HEK293 (cell line): ENCODE measurements around the gene PLPP1.
A peak's percentile ranks its signal among the peaks of the same experiment; 100 is the strongest.

Experiments used
- CTCF ChIA-PET: fragments of 350-600 bp; formaldehyde crosslinking; extraction: SDS; loops from one replicate; lab custom pipeline; 2021; ENCODE audit warnings: antibody characterized with exemption; lab: Yijun Ruan, JAX
- POLR2A ChIA-PET: fragments of 300-600 bp; formaldehyde crosslinking; extraction: SDS; loops from one replicate; lab custom pipeline; 2020; ENCODE audit warnings: antibody characterized with exemption, inconsistent platforms; lab: Yijun Ruan, JAX
- H3K27ac ChIP-seq: fragments of 200-500 bp; sonication (Bioruptor generic); 2 replicates; pipeline ENCODE4 v1.5.1; 2014; ENCODE audit warnings: low read depth, low read length, control low read depth, inconsistent platforms; ENCODE audit errors: extremely low read depth
- H3K36me3 ChIP-seq, 2 experiments: fragments of 200-500 bp in 1 of 2; sonication (Bioruptor generic) in 1 of 2; 1 replicate in 1 of 2; 2 replicates in 1 of 2; pipeline ENCODE4 v1.5.1; 2014 to 2017; ENCODE audit warnings: inconsistent platforms in 2 of 2, low read length in 2 of 2; ENCODE audit not compliant: control insufficient read depth in 2 of 2, insufficient read depth in 1 of 2
- H3K4me1 ChIP-seq: fragments of 200-500 bp; sonication (Bioruptor generic); 2 replicates; pipeline ENCODE4 v1.5.1; 2014; ENCODE audit warnings: mild to moderate bottlenecking, low read length, inconsistent platforms; ENCODE audit not compliant: control insufficient read depth, insufficient read depth
- H3K4me3 ChIP-seq: 2 replicates; pipeline ENCODE4 v1.5.1; 2011; ENCODE audit warnings: low read depth, mild to moderate bottlenecking, control low read depth, low read length, moderate library complexity
- H3K9me3 ChIP-seq: fragments of 200-500 bp; sonication (Bioruptor generic); 2 replicates; pipeline ENCODE4 v1.5.1; 2014; ENCODE audit warnings: low read depth, low read length, inconsistent platforms; ENCODE audit not compliant: control insufficient read depth, insufficient read depth
- BCL11A ChIP-seq: fragments of 450-650 bp; formaldehyde crosslinking; IDR thresholded peaks from 2 replicates; pipeline ENCODE4 v1.5.1; 2016; ENCODE audit warnings: low read depth, missing biosample characterization, missing genetic modification characterization
- KLF17 ChIP-seq: fragments of 450-650 bp; formaldehyde crosslinking; IDR thresholded peaks from 2 replicates; pipeline ENCODE4 v1.5.1; 2016; ENCODE audit warnings: missing biosample characterization, missing genetic modification characterization
- MZF1 ChIP-seq: fragments of 450-650 bp; formaldehyde crosslinking; IDR thresholded peaks from 2 replicates; pipeline ENCODE4 v1.5.1; 2017; ENCODE audit warnings: missing biosample characterization, missing genetic modification characterization, borderline replicate concordance
- PRDM1 ChIP-seq: fragments of 450-650 bp; formaldehyde crosslinking; IDR thresholded peaks from 2 replicates; pipeline ENCODE4; 2016; ENCODE audit warnings: missing biosample characterization, missing genetic modification characterization
- TRIM28 ChIP-seq: IDR thresholded peaks from 2 replicates; pipeline ENCODE4 v1.6.1; 2011; ENCODE audit warnings: low read length, control low read depth, borderline replicate concordance
- ZNF202 ChIP-seq: fragments of 450-650 bp; formaldehyde crosslinking; IDR thresholded peaks from 2 replicates; pipeline ENCODE4 v1.5.1; 2016; ENCODE audit warnings: missing biosample characterization, missing genetic modification characterization, borderline replicate concordance
- ZNF335 ChIP-seq: fragments of 450-650 bp; formaldehyde crosslinking; conservative IDR thresholded peaks from 2 replicates; pipeline ENCODE4 v1.5.1; 2016; ENCODE audit warnings: missing biosample characterization, missing genetic modification characterization
- ZNF391 ChIP-seq: fragments of 450-650 bp; formaldehyde crosslinking; IDR thresholded peaks from 2 replicates; pipeline ENCODE4 v1.5.1; 2016; ENCODE audit warnings: low read depth, missing biosample characterization, missing genetic modification characterization, borderline replicate concordance
- ZNF585B ChIP-seq: fragments of 450-650 bp; formaldehyde crosslinking; IDR thresholded peaks from 2 replicates; pipeline ENCODE4 v1.5.1; 2016; ENCODE audit warnings: missing biosample characterization, missing genetic modification characterization
- ZNF600 ChIP-seq: fragments of 450-650 bp; formaldehyde crosslinking; IDR thresholded peaks from 2 replicates; pipeline ENCODE4 v1.5.1; 2016; ENCODE audit warnings: missing biosample characterization, missing genetic modification characterization
- ZNF677 ChIP-seq: fragments of 450-650 bp; IDR thresholded peaks from 2 replicates; pipeline ENCODE4 v1.5.0; 2018; ENCODE audit warnings: missing biosample characterization, mild to moderate bottlenecking, missing genetic modification characterization, moderate library complexity
- ZNF704 ChIP-seq: fragments of 450-650 bp; formaldehyde crosslinking; IDR thresholded peaks from 2 replicates; pipeline ENCODE4 v1.5.1; 2016; ENCODE audit warnings: missing biosample characterization, missing genetic modification characterization
- TF ChIP-seq, protein P1 (sequence below): fragments of 450-650 bp; formaldehyde crosslinking; IDR thresholded peaks from 2 replicates; pipeline ENCODE4 v1.5.1; 2016; ENCODE audit warnings: missing biosample characterization, missing genetic modification characterization, borderline replicate concordance
- TF ChIP-seq, protein P2 (sequence below): fragments of 450-650 bp; formaldehyde crosslinking; IDR thresholded peaks from 2 replicates; pipeline ENCODE4 v1.5.1; 2016; ENCODE audit warnings: missing biosample characterization, missing genetic modification characterization
- TF ChIP-seq, protein P3 (sequence below): fragments of 450-650 bp; formaldehyde crosslinking; IDR thresholded peaks from 2 replicates; pipeline ENCODE4 v1.5.1; 2017; ENCODE audit warnings: missing biosample characterization, missing genetic modification characterization

PLPP1 gene

GRCh38 chr5:55535199-55535905, 588 bp upstream of the PLPP1 start (continued):
- TF ChIP-seq ZNF585B (tag by site-specific recombination), result no peak
- no peak for TF ChIP-seq BCL11A (tag by site-specific recombination)
- TF ChIP-seq MZF1 (tag by site-specific recombination), result peak; percentile 72

- Histone ChIP-seq H3K27ac (peak overlapping the region; percentile 84; the same call in 1 of the 2 replicates), H3K36me3 (no peaks in the 10 kb centered on the region), H3K9me3 (no peaks in the 10 kb centered on the region), H3K4me3 (peak overlapping the region; percentile 84), H3K4me1 (peaks cover 9% of the 10 kb centered on the region; the same call in 1 of the 2 replicates)
- TF ChIP-seq ZNF335 (tag by site-specific recombination), result peak; percentile 74
- peak; percentile 7; the same call in 1 of the 2 replicates for TF ChIP-seq ZNF600 (tag by site-specific recombination)
- TF ChIP-seq ZNF677 (tag by site-specific recombination), result peak; percentile 25; the same call in 1 of the 2 replicates
- TF ChIP-seq PRDM1 (tag by site-specific recombination), result 0 out of 2 replicates have a peak, but pooled peaks have one; percentile 41
- TF ChIP-seq, protein P1, sequence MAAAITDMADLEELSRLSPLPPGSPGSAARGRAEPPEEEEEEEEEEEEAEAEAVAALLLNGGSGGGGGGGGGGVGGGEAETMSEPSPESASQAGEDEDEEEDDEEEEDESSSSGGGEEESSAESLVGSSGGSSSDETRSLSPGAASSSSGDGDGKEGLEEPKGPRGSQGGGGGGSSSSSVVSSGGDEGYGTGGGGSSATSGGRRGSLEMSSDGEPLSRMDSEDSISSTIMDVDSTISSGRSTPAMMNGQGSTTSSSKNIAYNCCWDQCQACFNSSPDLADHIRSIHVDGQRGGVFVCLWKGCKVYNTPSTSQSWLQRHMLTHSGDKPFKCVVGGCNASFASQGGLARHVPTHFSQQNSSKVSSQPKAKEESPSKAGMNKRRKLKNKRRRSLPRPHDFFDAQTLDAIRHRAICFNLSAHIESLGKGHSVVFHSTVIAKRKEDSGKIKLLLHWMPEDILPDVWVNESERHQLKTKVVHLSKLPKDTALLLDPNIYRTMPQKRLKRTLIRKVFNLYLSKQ (tag by site-specific recombination), result no peak
- TF ChIP-seq ZNF704 (tag by site-specific recombination), result no peak
- CTCF ChIA-PET, result interaction anchor here (0.5 to 0.9 kb wide), 3 partner anchors 45 to 164 kb away, joined by 3 to 4 read pairs (median 3); no protein-coding TSS in a partner anchor
- POLR2A ChIA-PET, result interaction anchor here (0.9 kb wide), 3 partner anchors 63 to 226 kb away, joined by 3 read pairs; partner anchors contain the start of genes DHX29 and MTREX
Observed at GRCh38 chr5:55533521-55534435, 986 bp downstream of the PLPP1 start.

DNA sequence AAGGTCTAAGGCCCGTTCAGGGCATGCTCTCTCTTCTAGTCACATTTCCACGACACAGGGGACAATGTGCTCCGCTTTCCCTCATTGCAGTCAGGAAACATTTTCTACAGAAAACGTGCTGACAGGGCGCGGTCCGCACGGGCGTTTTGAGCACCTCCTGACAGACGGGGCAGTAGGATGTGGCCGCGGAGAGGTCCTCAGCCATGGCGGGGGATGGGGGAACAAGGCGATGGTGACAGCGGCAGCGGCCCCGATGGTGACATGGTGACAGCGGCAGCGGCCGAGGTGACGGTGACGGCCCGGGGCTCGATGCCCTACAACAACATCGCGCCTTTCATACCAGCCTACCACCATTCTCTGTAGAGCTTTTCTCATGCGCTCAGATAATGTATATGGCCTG, 4.1 kb downstream of the PLPP1 start:
- Histone ChIP-seq H3K36me3 (no peaks in the 10 kb centered on the region), H3K4me1 (peaks cover 4% of the 10 kb centered on the region; the same call in 1 of the 2 replicates), H3K27ac (no peak overlapping the region), H3K9me3 (no peaks in the 10 kb centered on the region), H3K4me3 (no peak overlapping the region)
- POLR2A ChIA-PET, result no interaction called here
- CTCF ChIA-PET, result no interaction called here
- TF ChIP-seq ZNF202 (tag by site-specific recombination) (peak; percentile 94), ZNF391 (tag by site-specific recombination) (no peak)

DNA sequence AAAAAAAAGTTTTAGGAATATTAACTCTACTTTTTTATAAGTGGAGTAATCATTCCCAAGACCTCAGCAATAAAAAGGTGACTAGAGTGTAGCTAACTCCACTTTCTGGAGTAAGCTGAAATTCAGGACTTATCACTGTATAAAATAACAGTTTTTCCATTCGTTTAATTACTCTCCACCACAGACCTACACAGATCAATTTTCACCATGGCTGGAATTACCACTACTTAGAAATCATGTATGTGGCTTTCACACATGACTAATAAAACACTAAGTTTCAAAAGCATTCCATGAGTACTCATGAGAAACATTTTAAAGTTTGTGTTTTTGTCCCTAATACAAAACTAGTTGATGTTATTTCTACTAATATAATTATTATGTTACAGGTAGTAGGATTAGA, 9.9 kb downstream of the PLPP1 start:
- Histone ChIP-seq H3K27ac (no peak overlapping the region), H3K4me3 (no peak overlapping the region), H3K9me3 (no peaks in the 10 kb centered on the region), H3K36me3 (no peaks in the 10 kb centered on the region), H3K4me1 (no peaks in the 10 kb centered on the region)
- ChIA-PET POLR2A (no interaction called here), CTCF (no interaction called here)
- TF ChIP-seq TRIM28 (no peak), KLF17 (tag by site-specific recombination) (no peak)
- TF ChIP-seq, protein P2, sequence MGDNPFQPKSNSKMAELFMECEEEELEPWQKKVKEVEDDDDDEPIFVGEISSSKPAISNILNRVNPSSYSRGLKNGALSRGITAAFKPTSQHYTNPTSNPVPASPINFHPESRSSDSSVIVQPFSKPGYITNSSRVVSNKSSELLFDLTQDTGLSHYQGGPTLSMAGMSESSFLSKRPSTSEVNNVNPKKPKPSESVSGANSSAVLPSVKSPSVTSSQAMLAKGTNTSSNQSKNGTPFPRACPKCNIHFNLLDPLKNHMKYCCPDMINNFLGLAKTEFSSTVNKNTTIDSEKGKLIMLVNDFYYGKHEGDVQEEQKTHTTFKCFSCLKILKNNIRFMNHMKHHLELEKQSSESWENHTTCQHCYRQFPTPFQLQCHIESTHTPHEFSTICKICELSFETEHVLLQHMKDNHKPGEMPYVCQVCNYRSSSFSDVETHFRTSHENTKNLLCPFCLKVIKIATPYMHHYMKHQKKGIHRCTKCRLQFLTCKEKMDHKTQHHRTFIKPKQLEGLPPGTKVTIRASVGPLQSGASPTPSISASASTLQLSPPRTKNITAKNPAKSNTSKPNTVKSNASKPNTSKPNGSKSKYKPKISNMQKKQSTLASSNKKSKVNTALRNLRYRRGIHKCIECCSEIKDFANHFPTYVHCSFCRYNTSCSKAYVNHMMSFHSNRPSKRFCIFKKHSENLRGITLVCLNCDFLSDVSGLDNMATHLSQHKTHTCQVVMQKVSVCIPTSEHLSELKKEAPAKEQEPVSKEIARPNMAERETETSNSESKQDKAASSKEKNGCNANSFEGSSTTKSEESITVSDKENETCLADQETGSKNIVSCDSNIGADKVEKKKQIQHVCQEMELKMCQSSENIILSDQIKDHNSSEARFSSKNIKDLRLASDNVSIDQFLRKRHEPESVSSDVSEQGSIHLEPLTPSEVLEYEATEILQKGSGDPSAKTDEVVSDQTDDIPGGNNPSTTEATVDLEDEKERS, result no peak
- TF ChIP-seq, protein P3, sequence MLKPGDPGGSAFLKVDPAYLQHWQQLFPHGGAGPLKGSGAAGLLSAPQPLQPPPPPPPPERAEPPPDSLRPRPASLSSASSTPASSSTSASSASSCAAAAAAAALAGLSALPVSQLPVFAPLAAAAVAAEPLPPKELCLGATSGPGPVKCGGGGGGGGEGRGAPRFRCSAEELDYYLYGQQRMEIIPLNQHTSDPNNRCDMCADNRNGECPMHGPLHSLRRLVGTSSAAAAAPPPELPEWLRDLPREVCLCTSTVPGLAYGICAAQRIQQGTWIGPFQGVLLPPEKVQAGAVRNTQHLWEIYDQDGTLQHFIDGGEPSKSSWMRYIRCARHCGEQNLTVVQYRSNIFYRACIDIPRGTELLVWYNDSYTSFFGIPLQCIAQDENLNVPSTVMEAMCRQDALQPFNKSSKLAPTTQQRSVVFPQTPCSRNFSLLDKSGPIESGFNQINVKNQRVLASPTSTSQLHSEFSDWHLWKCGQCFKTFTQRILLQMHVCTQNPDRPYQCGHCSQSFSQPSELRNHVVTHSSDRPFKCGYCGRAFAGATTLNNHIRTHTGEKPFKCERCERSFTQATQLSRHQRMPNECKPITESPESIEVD (tag by site-specific recombination), result 0 out of 2 replicates have a peak, but pooled peaks have one; percentile 12
